DMS53 treated with DMSO at 0.1 percent for 48 hours (cell line): ENCODE data around the gene DHRSX.
"Not testable (repeated sequence)": the region's sequence is repeated elsewhere in the genome, so short reads cannot be mapped to it uniquely, and the experiment has no call there.

Experiments used
- DNase-seq: peaks from one replicate; lab custom pipeline; 2025; ENCODE audit not compliant: unreplicated experiment; lab: John Stamatoyannopoulos, UW

The DHRSX gene

GRCh38 chrX:2226182-2226581 is 274.6 kb downstream of the DHRSX start:
- no peak for DNase-seq

GRCh38 chrX:2224597-2225235 is 276.1 kb downstream of the DHRSX start:
- DNase-seq, result no peak

GRCh38 chrX:2224161-2224560 is 276.6 kb downstream of the DHRSX start:
- DNase-seq, result no peak

- no peak for DNase-seq
These were observed 279.8 kb downstream of the DHRSX start for GRCh38 chrX:2220829-2221567.

GRCh38 chrX:2220296-2220695 is 280.5 kb downstream of the DHRSX start:
- no peak for DNase-seq

GRCh38 chrX:2214138-2214823 is 286.5 kb downstream of the DHRSX start:
- not testable (repeated sequence) for DNase-seq

GRCh38 chrX:2211667-2212066 is 289.1 kb downstream of the DHRSX start:
- DNase-seq, result not testable (repeated sequence)

- no peak for DNase-seq
These were observed 307.5 kb downstream of the DHRSX start for GRCh38 chrX:2193273-2193592.

GRCh38 chrX:2192584-2193272 is 308.0 kb downstream of the DHRSX start:
- no peak for DNase-seq

GRCh38 chrX:2188840-2189239 is 311.9 kb downstream of the DHRSX start:
- DNase-seq, result no peak

- DNase-seq, result no peak
These were observed 312.4 kb downstream of the DHRSX start for GRCh38 chrX:2188330-2188792.

GRCh38 chrX:2187352-2188115 is 313.2 kb downstream of the DHRSX start:
- no peak for DNase-seq

GRCh38 chrX:2185341-2186082 is 315.3 kb downstream of the DHRSX start:
- no peak for DNase-seq

- DNase-seq, result no peak
These were observed 316.7 kb downstream of the DHRSX start for GRCh38 chrX:2184089-2184488.

- no peak for DNase-seq
These were observed 317.5 kb downstream of the DHRSX start for GRCh38 chrX:2183193-2183725.

- no peak for DNase-seq
These were observed 323.2 kb downstream of the DHRSX start for GRCh38 chrX:2177541-2177940.

GRCh38 chrX:2176733-2177132 is 324.0 kb downstream of the DHRSX start:
- DNase-seq, result no peak

- DNase-seq, result no peak
These were observed 324.5 kb downstream of the DHRSX start for GRCh38 chrX:2176274-2176673.

GRCh38 chrX:2172359-2172758 is 328.4 kb downstream of the DHRSX start:
- no peak for DNase-seq
